CD8-positive, alpha-beta memory T cell (primary cell): ENCODE measurements around the gene AKAP13. TPM values are rescaled to one million over a fixed set of nuclear protein-coding genes. Genes with fewer than 3 reads are reported as not detected.

Source experiments
- CTCF ChIA-PET: fragments of 350-600 bp; sonication (Branson Sonifier 250); formaldehyde crosslinking; loops from one replicate; lab custom pipeline; 2021; ENCODE audit warnings: antibody characterized with exemption; lab: Charles Lee
- POLR2A ChIA-PET: fragments of 350-600 bp; sonication (Branson Sonifier 250); formaldehyde crosslinking; loops from one replicate; lab custom pipeline; 2021; ENCODE audit warnings: antibody characterized with exemption; lab: Charles Lee
- DNase-seq, 5 donors: peaks; one replicate each; pipeline versions ENCODE4 v3.0.0 to v3.0.0-alpha.2; 2020 to 2022; ENCODE audit warnings: mixed read lengths in 1 of 5
- H3K27ac ChIP-seq: one replicate; pipeline ENCODE4 v1.7.0; 2013; ENCODE audit warnings: low read depth, mild to moderate bottlenecking, low read length, moderate library complexity
- H3K27me3 ChIP-seq: 2 replicates; pipeline ENCODE4 v1.7.0; 2013; ENCODE audit warnings: low read length, mild to moderate bottlenecking; ENCODE audit not compliant: insufficient read depth, poor library complexity, severe bottlenecking
- H3K36me3 ChIP-seq: 2 replicates; pipeline ENCODE4 v1.7.0; 2013; ENCODE audit warnings: mild to moderate bottlenecking, low read length, moderate library complexity; ENCODE audit not compliant: insufficient read depth
- H3K4me1 ChIP-seq: 2 replicates; pipeline ENCODE4 v1.7.0; 2013; ENCODE audit warnings: mild to moderate bottlenecking, low read length, moderate library complexity; ENCODE audit not compliant: insufficient read depth
- H3K4me3 ChIP-seq: 2 replicates; pipeline ENCODE4 v1.7.0; 2013; ENCODE audit warnings: mild to moderate bottlenecking, low read length
- H3K9me3 ChIP-seq: 2 replicates; pipeline ENCODE4 v1.7.0; 2013; ENCODE audit warnings: mild to moderate bottlenecking, low read length
- H3K27ac Mint-ChIP-seq, 8 donors: one replicate each; pipeline ENCODE4 v1.8.0; 2020 to 2021; ENCODE audit warnings: mixed read lengths in 8 of 8, mild to moderate bottlenecking in 6 of 8, inconsistent platforms in 3 of 8, moderate library complexity in 3 of 8
- H3K27me3 Mint-ChIP-seq, 2 donors: one replicate each; pipeline ENCODE4 v1.8.0; 2020 to 2021; ENCODE audit warnings: mixed read lengths in 2 of 2, mild to moderate bottlenecking in 1 of 2, moderate library complexity in 1 of 2
- H3K36me3 Mint-ChIP-seq, 3 donors: one replicate each; pipeline ENCODE4 v1.8.0; 2020 to 2021; ENCODE audit warnings: mixed read lengths in 3 of 3, inconsistent platforms in 1 of 3, mild to moderate bottlenecking in 1 of 3
- H3K4me1 Mint-ChIP-seq, 3 donors: one replicate each; pipeline ENCODE4 v1.8.0; 2020 to 2021; ENCODE audit warnings: mixed read lengths in 3 of 3, inconsistent platforms in 1 of 3, mild to moderate bottlenecking in 1 of 3
- H3K4me3 Mint-ChIP-seq, 7 donors: one replicate each; pipeline ENCODE4 v1.8.0; 2020 to 2021; ENCODE audit warnings: mixed read lengths in 7 of 7, mild to moderate bottlenecking in 6 of 7, moderate library complexity in 4 of 7, inconsistent platforms in 2 of 7
- H3K9me3 Mint-ChIP-seq, 5 donors: one replicate each; pipeline ENCODE4 v1.8.0; 2020 to 2022; ENCODE audit warnings: mixed read lengths in 5 of 5, mild to moderate bottlenecking in 3 of 5, moderate library complexity in 2 of 5, inconsistent platforms in 1 of 5
- polyA plus RNA-seq: library from polyadenylated mRNA; unstranded; fragments of 300-500 nt; fragmentation: Illumina TruSeq; gene quantifications from one replicate; pipeline ENCODE4 v1.2.3, GENCODE V29; 2021
- total RNA-seq, 2 experiments: library from RNA; stranded (reverse); gene quantifications; one replicate each; pipeline ENCODE4 v1.2.3, GENCODE V29; 2021

Gene AKAP13, protein sequence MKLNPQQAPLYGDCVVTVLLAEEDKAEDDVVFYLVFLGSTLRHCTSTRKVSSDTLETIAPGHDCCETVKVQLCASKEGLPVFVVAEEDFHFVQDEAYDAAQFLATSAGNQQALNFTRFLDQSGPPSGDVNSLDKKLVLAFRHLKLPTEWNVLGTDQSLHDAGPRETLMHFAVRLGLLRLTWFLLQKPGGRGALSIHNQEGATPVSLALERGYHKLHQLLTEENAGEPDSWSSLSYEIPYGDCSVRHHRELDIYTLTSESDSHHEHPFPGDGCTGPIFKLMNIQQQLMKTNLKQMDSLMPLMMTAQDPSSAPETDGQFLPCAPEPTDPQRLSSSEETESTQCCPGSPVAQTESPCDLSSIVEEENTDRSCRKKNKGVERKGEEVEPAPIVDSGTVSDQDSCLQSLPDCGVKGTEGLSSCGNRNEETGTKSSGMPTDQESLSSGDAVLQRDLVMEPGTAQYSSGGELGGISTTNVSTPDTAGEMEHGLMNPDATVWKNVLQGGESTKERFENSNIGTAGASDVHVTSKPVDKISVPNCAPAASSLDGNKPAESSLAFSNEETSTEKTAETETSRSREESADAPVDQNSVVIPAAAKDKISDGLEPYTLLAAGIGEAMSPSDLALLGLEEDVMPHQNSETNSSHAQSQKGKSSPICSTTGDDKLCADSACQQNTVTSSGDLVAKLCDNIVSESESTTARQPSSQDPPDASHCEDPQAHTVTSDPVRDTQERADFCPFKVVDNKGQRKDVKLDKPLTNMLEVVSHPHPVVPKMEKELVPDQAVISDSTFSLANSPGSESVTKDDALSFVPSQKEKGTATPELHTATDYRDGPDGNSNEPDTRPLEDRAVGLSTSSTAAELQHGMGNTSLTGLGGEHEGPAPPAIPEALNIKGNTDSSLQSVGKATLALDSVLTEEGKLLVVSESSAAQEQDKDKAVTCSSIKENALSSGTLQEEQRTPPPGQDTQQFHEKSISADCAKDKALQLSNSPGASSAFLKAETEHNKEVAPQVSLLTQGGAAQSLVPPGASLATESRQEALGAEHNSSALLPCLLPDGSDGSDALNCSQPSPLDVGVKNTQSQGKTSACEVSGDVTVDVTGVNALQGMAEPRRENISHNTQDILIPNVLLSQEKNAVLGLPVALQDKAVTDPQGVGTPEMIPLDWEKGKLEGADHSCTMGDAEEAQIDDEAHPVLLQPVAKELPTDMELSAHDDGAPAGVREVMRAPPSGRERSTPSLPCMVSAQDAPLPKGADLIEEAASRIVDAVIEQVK (N-terminal part only)
- 100 to 1,000 TPM; 109 to 113 TPM for total RNA-seq
- polyA plus RNA-seq: 234 TPM

DNA sequence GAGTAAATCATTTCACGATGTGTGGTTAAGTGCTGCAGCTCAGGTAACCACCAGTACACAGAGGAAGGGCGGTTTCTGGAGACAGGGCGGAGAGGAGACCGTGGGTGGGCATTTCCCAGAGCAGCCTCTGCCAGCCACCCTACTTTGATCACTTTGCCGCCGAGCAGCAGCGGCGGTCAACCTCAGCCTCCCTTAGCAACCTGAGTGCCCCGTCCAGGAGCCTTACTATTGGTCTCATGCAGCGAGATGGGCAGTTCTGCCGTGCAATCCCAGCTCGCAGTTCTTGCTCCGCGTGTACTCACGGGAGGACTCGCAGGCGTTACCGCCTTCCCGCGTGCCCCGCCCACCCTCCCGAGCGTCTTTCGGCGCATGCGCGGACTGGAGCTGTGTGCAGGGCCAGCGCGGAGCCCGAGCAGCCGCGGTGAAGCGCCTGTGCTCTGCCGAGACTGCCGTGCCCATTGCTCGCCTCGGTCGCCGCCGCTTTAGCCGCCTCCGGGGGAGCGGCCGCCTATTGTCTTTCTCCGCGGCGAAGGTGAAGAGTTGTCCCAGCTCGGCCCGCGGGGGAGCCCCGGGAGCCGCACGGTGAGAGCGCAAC, at the start of gene AKAP13:
AKAP13 (plus strand) TSS at position 387 of the 595 bp plus-strand sequence. CDS start 105,118 bp downstream, outside the sequence.
- ChIA-PET POLR2A (interaction anchor here (0.6 to 1.9 kb wide), 7 partner anchors 24 to 201 kb away, joined by 3 to 15 read pairs (median 7); no protein-coding TSS in a partner anchor), CTCF (interaction anchor here (0.8 to 3.4 kb wide), 10 partner anchors 21 to 329 kb away, joined by 3 to 13 read pairs (median 4); no protein-coding TSS in a partner anchor)
- Histone ChIP-seq H3K4me3 (peak within 1 kb of the TSS; percentile 51), H3K27ac (peak within 1 kb of the TSS; percentile 46), H3K27me3 (no peaks in the 10 kb centered on the region), H3K36me3 (no peaks in the 10 kb centered on the region), H3K9me3 (no peaks in the 10 kb centered on the region), H3K4me1 (peaks cover 32% of the 10 kb centered on the region)
- DNase-seq: peak; percentile 89 to 97 (median 94)
- Mint-ChIP-seq H3K9me3 (no peaks in the 10 kb centered on the region), H3K4me3 (peak within 1 kb of the TSS; percentile 85 to 93 (median 88)), H3K4me1 (peaks cover 49 to 67% (median 61%) of the 10 kb centered on the region in 3 donors), H3K36me3 (peaks cover 0 to 10% (median 0%) of the 10 kb centered on the region in 3 donors), H3K27me3 (peaks cover 0 to 3% of the 10 kb centered on the region in 2 donors), H3K27ac (peak within 1 kb of the TSS; percentile 84 to 99 (median 95))

GRCh38 chr15:85330901-85331588, 49.4 kb upstream of the AKAP13 start:
- H3K4me3 Mint-ChIP-seq: peak overlapping the region; percentile 87 to 95 (median 94)
- Histone ChIP-seq H3K27ac (peak overlapping the region; percentile 46), H3K4me1 (peaks cover 27% of the 10 kb centered on the region), H3K4me3 (peak overlapping the region; percentile 65), H3K9me3 (no peaks in the 10 kb centered on the region), H3K27me3 (no peaks in the 10 kb centered on the region), H3K36me3 (no peaks in the 10 kb centered on the region)
- H3K4me1 Mint-ChIP-seq: peaks cover 35 to 47% (median 43%) of the 10 kb centered on the region in 3 donors
- DNase-seq: peak; percentile 46 to 84 (median 54)
- POLR2A ChIA-PET: interaction anchor here (0.5 to 1.9 kb wide), 8 partner anchors 15 to 158 kb away, joined by 3 to 14 read pairs (median 4); partner anchors contain the start of gene AKAP13
- CTCF ChIA-PET: interaction anchor here (0.6 to 4.2 kb wide), 27 partner anchors 8 to 276 kb away, joined by 3 to 47 read pairs (median 4); partner anchors contain the start of gene AKAP13
- H3K9me3 Mint-ChIP-seq: peaks cover 0 to 2% (median 0%) of the 10 kb centered on the region in 5 donors
- H3K27ac Mint-ChIP-seq: peak overlapping the region; percentile 85 to 98 (median 92)
- no peaks in the 10 kb centered on the region for H3K27me3 Mint-ChIP-seq
- peaks cover 0 to 4% (median 2%) of the 10 kb centered on the region in 3 donors for H3K36me3 Mint-ChIP-seq

DNA sequence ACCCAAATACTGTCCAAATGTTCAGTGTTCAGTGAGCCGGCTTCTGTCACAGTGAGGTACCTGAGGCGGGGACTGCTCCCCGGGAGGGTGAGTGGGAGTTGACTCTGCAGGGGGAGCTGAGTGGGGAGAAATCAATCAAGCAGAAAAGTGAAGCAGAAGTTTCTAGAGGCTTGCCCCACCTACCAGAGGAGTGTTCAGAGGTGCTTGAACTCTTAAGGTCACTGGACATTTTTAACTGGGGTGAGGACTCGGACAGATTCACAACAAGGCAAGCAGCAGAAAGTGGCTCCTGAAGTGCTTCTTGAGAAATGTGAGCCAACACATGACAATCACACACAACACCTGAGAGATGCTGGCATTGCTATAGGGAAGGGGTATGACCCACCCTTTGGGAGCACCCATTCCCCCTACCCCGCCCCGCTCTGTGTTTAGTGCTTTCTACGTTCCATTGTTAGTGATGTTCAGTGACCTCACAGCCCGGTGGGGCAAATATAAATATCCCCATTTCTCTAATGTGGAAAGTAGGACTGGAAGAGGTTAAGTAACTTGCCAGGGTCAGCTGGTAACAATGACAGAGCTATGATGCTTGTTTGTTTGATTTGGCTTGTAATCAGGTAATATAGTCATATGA, 48.6 kb upstream of the AKAP13 start:
- H3K36me3 ChIP-seq: no peaks in the 10 kb centered on the region
- peaks cover 0 to 4% (median 2%) of the 10 kb centered on the region in 3 donors for H3K36me3 Mint-ChIP-seq
- no peaks in the 10 kb centered on the region for H3K9me3 ChIP-seq
- peak overlapping the region; percentile 46 for H3K27ac ChIP-seq
- peak overlapping the region; percentile 85 to 98 (median 92) for H3K27ac Mint-ChIP-seq
- ChIA-PET CTCF (interaction anchor here (0.6 to 3.1 kb wide), 22 partner anchors 9 to 276 kb away, joined by 3 to 47 read pairs (median 4); partner anchors contain the start of gene AKAP13), POLR2A (interaction anchor here (1.2 to 1.9 kb wide), 4 partner anchors 15 to 87 kb away, joined by 3 to 14 read pairs (median 4); partner anchors contain the start of gene AKAP13)
- no peaks in the 10 kb centered on the region for H3K27me3 Mint-ChIP-seq
- H3K4me1 ChIP-seq: peaks cover 27% of the 10 kb centered on the region
- peaks cover 0 to 2% (median 0%) of the 10 kb centered on the region in 5 donors for H3K9me3 Mint-ChIP-seq
- H3K4me3 Mint-ChIP-seq: peak overlapping the region in 5 of 7 donors; percentile 91 to 95 (median 94)
- no peak for DNase-seq
- H3K4me1 Mint-ChIP-seq: peaks cover 35 to 47% (median 43%) of the 10 kb centered on the region in 3 donors
- peak overlapping the region; percentile 65 for H3K4me3 ChIP-seq
- H3K27me3 ChIP-seq: no peaks in the 10 kb centered on the region

GRCh38 chr15:85333132-85333831, 47.1 kb upstream of the AKAP13 start:
- no peaks in the 10 kb centered on the region for H3K36me3 ChIP-seq
- H3K4me3 ChIP-seq: no peak overlapping the region
- peak overlapping the region in 2 of 7 donors; percentile 6 to 24 for H3K4me3 Mint-ChIP-seq
- POLR2A ChIA-PET: no interaction called here
- peaks cover 0 to 4% (median 2%) of the 10 kb centered on the region in 3 donors for H3K36me3 Mint-ChIP-seq
- no peak overlapping the region for H3K27ac ChIP-seq
- H3K9me3 Mint-ChIP-seq: peaks cover 0 to 2% (median 0%) of the 10 kb centered on the region in 5 donors
- H3K27me3 ChIP-seq: no peaks in the 10 kb centered on the region
- H3K27me3 Mint-ChIP-seq: no peaks in the 10 kb centered on the region
- CTCF ChIA-PET: interaction anchor here (1.0 kb wide), 1 partner anchor 80 kb away, joined by 3 read pairs; no protein-coding TSS in a partner anchor
- H3K9me3 ChIP-seq: no peaks in the 10 kb centered on the region
- peaks cover 30 to 41% (median 36%) of the 10 kb centered on the region in 3 donors for H3K4me1 Mint-ChIP-seq
- peaks cover 27% of the 10 kb centered on the region for H3K4me1 ChIP-seq
- H3K27ac Mint-ChIP-seq: peak overlapping the region in 1 of 8 donors; percentile 51
- DNase-seq: no peak

GRCh38 chr15:85334241-85334640, 46.2 kb upstream of the AKAP13 start:
- Mint-ChIP-seq H3K36me3 (peaks cover 0 to 4% (median 2%) of the 10 kb centered on the region in 3 donors), H3K27ac (no peak overlapping the region), H3K4me3 (no peak overlapping the region), H3K27me3 (no peaks in the 10 kb centered on the region), H3K4me1 (peaks cover 27 to 34% (median 29%) of the 10 kb centered on the region in 3 donors), H3K9me3 (peaks cover 0 to 2% (median 0%) of the 10 kb centered on the region in 5 donors)
- ChIA-PET CTCF (no interaction called here), POLR2A (no interaction called here)
- H3K27me3 ChIP-seq: no peaks in the 10 kb centered on the region
- DNase-seq: no peak
- peaks cover 27% of the 10 kb centered on the region for H3K4me1 ChIP-seq
- H3K9me3 ChIP-seq: no peaks in the 10 kb centered on the region
- H3K36me3 ChIP-seq: no peaks in the 10 kb centered on the region
- no peak overlapping the region for H3K4me3 ChIP-seq
- no peak overlapping the region for H3K27ac ChIP-seq
